GM12892 (cell line): ENCODE data around the gene PRDM13. TPM values are rescaled to one million over a fixed set of nuclear protein-coding genes. Genes with fewer than 3 reads are reported as not detected.

Experiments used
- DNase-seq: peaks from one replicate; pipeline ENCODE4 v3.0.0; 2011; ENCODE audit not compliant: insufficient read length
- FAIRE-seq: peaks from 2 replicates; lab custom pipeline; 2011; peaks lifted over from hg19 to GRCh38; lab: Jason Lieb, UNC
- POLR2A ChIP-seq: IDR thresholded peaks from 2 replicates; pipeline ENCODE4 v1.6.1; 2011; ENCODE audit warnings: low read depth, low read length, control low read depth
- POLR2AphosphoS5 ChIP-seq: IDR thresholded peaks from 2 replicates; pipeline ENCODE4 v1.6.1; 2011; ENCODE audit warnings: low read depth, low read length, control low read depth
- TAF1 ChIP-seq: IDR thresholded peaks from 2 replicates; pipeline ENCODE4 v1.6.1; 2011; ENCODE audit warnings: low read depth, mild to moderate bottlenecking, control low read depth, low read length, borderline replicate concordance
- polyA plus RNA-seq: library from polyadenylated mRNA; unstranded; fragments of >200 nt; gene quantifications from one replicate; pipeline ENCODE4 v1.2.1, GENCODE V29; 2012; ENCODE audit warnings: missing spikeins, inconsistent platforms; ENCODE audit not compliant: missing spikeins

PRDM13 gene
- 0.36 TPM for polyA plus RNA-seq

DNA sequence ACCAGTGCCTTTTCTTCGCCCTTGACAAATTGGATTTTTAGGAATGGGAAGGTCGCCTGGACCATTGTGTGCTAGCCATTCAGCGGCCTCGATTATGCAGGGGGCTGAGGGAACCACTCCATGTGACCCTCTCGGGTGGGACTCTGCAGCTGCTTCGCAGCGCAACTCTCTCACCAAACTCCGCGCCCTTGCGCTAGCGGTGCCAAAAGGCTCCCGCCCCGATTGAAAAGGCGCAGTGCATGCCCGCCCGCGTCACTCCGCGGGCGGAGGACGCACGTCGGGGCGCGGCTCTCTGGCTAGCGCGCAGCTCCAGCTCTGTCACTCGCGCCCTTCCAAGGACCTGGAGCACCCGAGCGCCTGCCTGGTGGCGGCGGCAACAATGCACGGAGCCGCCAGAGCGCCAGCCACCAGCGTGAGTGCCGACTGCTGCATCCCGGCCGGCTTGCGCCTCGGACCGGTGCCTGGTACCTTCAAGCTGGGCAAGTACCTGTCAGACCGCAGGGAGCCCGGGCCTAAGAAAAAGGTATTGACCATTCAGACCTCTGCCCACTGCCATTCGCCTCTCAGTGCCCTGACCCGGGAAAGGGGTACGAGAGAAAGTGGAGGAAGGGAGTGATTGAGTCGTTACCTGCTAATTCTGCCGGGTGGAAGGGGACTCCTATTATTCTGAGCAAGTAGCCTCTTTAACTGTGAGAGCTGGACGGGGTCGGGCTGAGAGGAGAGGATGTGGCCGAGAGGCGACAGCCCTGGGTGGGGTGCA, at the start of gene PRDM13:
Gene PRDM13 (plus strand): TSS at position 178 of the 760 bp plus-strand sequence. CDS start 202 bp downstream, at position 380.
- FAIRE-seq (no peak), DNase-seq (no peak)
- TF ChIP-seq POLR2A = no peak
- no peak for TF ChIP-seq POLR2AphosphoS5
- no peak for TF ChIP-seq TAF1

GRCh38 chr6:99559057-99559456, 47.6 kb upstream of the PRDM13 start:
- FAIRE-seq (no peak), DNase-seq (no peak)
- TF ChIP-seq POLR2AphosphoS5 (no peak), TAF1 (no peak), POLR2A (no peak)

DNA sequence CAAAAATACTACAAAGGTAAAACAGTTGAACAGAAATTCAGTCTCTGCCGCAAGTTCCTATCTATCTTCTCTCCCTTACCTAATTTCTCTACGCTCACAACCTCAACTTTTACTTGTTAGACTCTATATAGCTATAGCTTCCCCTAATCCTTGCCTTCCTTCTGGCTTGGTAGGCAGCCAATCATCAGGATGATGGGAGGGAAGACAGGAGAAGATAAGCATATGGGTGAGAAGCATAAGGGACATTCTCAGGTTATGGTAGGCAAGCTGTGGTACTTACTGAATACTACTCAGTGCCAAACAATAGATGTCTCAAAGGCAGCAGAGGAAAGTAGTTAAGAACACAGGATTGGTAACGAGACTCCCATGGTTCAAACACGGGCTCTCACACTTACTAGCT, 46.0 kb upstream of the PRDM13 start:
- no peak for TF ChIP-seq POLR2AphosphoS5
- no peak for TF ChIP-seq TAF1
- TF ChIP-seq POLR2A = no peak

GRCh38 chr6:99563056-99563723, 43.4 kb upstream of the PRDM13 start:
- DNase-seq (no peak), FAIRE-seq (peak; percentile 21)
- TF ChIP-seq POLR2A = no peak
- no peak for TF ChIP-seq TAF1
- no peak for TF ChIP-seq POLR2AphosphoS5

More for the DNA sequence above, 46.0 kb upstream of the PRDM13 start:
- peak; percentile 70 for FAIRE-seq
- no peak for DNase-seq

- FAIRE-seq (peak; percentile 98), DNase-seq (peak; percentile 78)
- peak; percentile 97 for TF ChIP-seq POLR2A
- TF ChIP-seq POLR2AphosphoS5 = peak; percentile 97
- peak; percentile 98 for TF ChIP-seq TAF1
These were observed 38.3 kb upstream of the PRDM13 start, which contains the start of gene CCNC for GRCh38 chr6:99568103-99568933. CCNC (minus strand) TSS chr6:99568660; CDS start chr6:99568527, 133 bp downstream.

- TF ChIP-seq POLR2A (no peak), POLR2AphosphoS5 (no peak), TAF1 (no peak)
- FAIRE-seq = no peak
These were observed 32.5 kb upstream of the PRDM13 start for GRCh38 chr6:99573980-99574617.

GRCh38 chr6:99575544-99576227, 30.9 kb upstream of the PRDM13 start:
- FAIRE-seq = no peak
- no peak for DNase-seq

More at GRCh38 chr6:99573980-99574617, 32.5 kb upstream of the PRDM13 start:
- DNase-seq = no peak

GRCh38 chr6:99579781-99580180, 26.9 kb upstream of the PRDM13 start:
- no peak for DNase-seq
- FAIRE-seq = no peak
- TF ChIP-seq POLR2AphosphoS5 (no peak), POLR2A (no peak), TAF1 (no peak)

More at GRCh38 chr6:99575544-99576227, 30.9 kb upstream of the PRDM13 start:
- TF ChIP-seq POLR2AphosphoS5 = no peak
- TF ChIP-seq TAF1 = no peak
- no peak for TF ChIP-seq POLR2A

- no peak for FAIRE-seq
- no peak for DNase-seq
- no peak for TF ChIP-seq POLR2A
- no peak for TF ChIP-seq TAF1
- TF ChIP-seq POLR2AphosphoS5 = no peak
These were observed 18.8 kb upstream of the PRDM13 start for GRCh38 chr6:99587792-99588191.
